Medulla oblongata (tissue), 1 donor: ENCODE measurements around the gene PLCZ1.
"Not testable (repeated sequence)": the region's sequence is repeated elsewhere in the genome, so short reads cannot be mapped to it uniquely, and the experiment has no call there.

Source experiments
- DNase-seq: peaks from one replicate; pipeline ENCODE4 v3.0.0-alpha.2; 2015; ENCODE audit errors: extremely low spot score

PLCZ1 gene

GRCh38 chr12:18703911-18704310 is 33.9 kb downstream of the PLCZ1 start:
- DNase-seq, result no peak

- DNase-seq, result no peak
Observed at GRCh38 chr12:18703321-18703720, 34.5 kb downstream of the PLCZ1 start.

GRCh38 chr12:18700271-18700670 is 37.5 kb downstream of the PLCZ1 start:
- DNase-seq, result no peak

- no peak for DNase-seq
Observed at GRCh38 chr12:18696971-18697602, 40.7 kb downstream of the PLCZ1 start.

GRCh38 chr12:18693986-18694385 is 43.8 kb downstream of the PLCZ1 start:
- not testable (repeated sequence) for DNase-seq

GRCh38 chr12:18690653-18691052 is 47.2 kb downstream of the PLCZ1 start:
- DNase-seq, result no peak

- DNase-seq, result no peak
Observed at GRCh38 chr12:18689771-18690170, 48.0 kb downstream of the PLCZ1 start.

- DNase-seq, result no peak
Observed at GRCh38 chr12:18684430-18684829, 53.4 kb downstream of the PLCZ1 start.

- no peak for DNase-seq
Observed at GRCh38 chr12:18683327-18684013, 54.3 kb downstream of the PLCZ1 start.

- DNase-seq, result no peak
Observed at GRCh38 chr12:18681818-18682217, 56.0 kb downstream of the PLCZ1 start.

GRCh38 chr12:18676996-18677588 is 60.7 kb downstream of the PLCZ1 start:
- DNase-seq, result no peak

GRCh38 chr12:18676141-18676540 is 61.7 kb downstream of the PLCZ1 start:
- DNase-seq, result no peak

- no peak for DNase-seq
Observed at GRCh38 chr12:18658829-18659228, 79.0 kb downstream of the PLCZ1 start.

GRCh38 chr12:18658179-18658578 is 79.6 kb downstream of the PLCZ1 start:
- no peak for DNase-seq

- no peak for DNase-seq
Observed at GRCh38 chr12:18655351-18655750, 82.5 kb downstream of the PLCZ1 start.

GRCh38 chr12:18653465-18653864 is 84.3 kb downstream of the PLCZ1 start:
- no peak for DNase-seq

- DNase-seq, result no peak
Observed at GRCh38 chr12:18652596-18652995, 85.2 kb downstream of the PLCZ1 start.

- no peak for DNase-seq
Observed at GRCh38 chr12:18651525-18651924, 86.3 kb downstream of the PLCZ1 start.

GRCh38 chr12:18646286-18646890 is 91.4 kb downstream of the PLCZ1 start:
- no peak for DNase-seq

GRCh38 chr12:18644564-18644963 is 93.2 kb downstream of the PLCZ1 start:
- no peak for DNase-seq

GRCh38 chr12:18643681-18644080 is 94.1 kb downstream of the PLCZ1 start:
- no peak for DNase-seq

GRCh38 chr12:18640321-18640955 is 97.4 kb downstream of the PLCZ1 start:
- DNase-seq, result no peak
